CD4-positive, CD25-positive, alpha-beta regulatory T cell (primary cell): ENCODE results near the gene DTNB. TPM values are rescaled to one million over a fixed set of nuclear protein-coding genes. Genes with fewer than 3 reads are reported as not detected.
"Not testable (repeated sequence)": the region's sequence is repeated elsewhere in the genome, so short reads cannot be mapped to it uniquely, and the experiment has no call there.

Experiments
- ATAC-seq, 2 donors: fragments of 150-1000 bp; cut with Tn5 transposase; one replicate each; pipeline ENCODE4 v1.10.0; 2021; ENCODE audit warnings: low read depth in 2 of 2, moderate number of reproducible peaks in 2 of 2, moderate library complexity in 1 of 2
- DNase-seq, 3 donors: peaks; one replicate each; pipeline versions ENCODE4 v3.0.0 to v3.0.0-alpha.2; 2012 to 2022; ENCODE audit warnings: mixed read lengths in 1 of 3
- H3K27ac ChIP-seq: one replicate; pipeline ENCODE4 v1.7.0; 2013; ENCODE audit warnings: mild to moderate bottlenecking, low read length; ENCODE audit not compliant: insufficient read depth, poor library complexity, severe bottlenecking
- H3K27me3 ChIP-seq: one replicate; pipeline ENCODE4 v1.7.0; 2013; ENCODE audit warnings: low read length; ENCODE audit not compliant: control insufficient read depth, insufficient read depth
- H3K36me3 ChIP-seq: one replicate; pipeline ENCODE4 v1.7.0; 2013; ENCODE audit warnings: mild to moderate bottlenecking, low read length, moderate library complexity; ENCODE audit not compliant: control insufficient read depth, insufficient read depth
- H3K4me1 ChIP-seq: 2 replicates; pipeline ENCODE4 v1.7.0; 2013; ENCODE audit warnings: mild to moderate bottlenecking, low read length; ENCODE audit not compliant: insufficient read depth, control insufficient read depth, poor library complexity, severe bottlenecking
- H3K4me3 ChIP-seq: one replicate; pipeline ENCODE4 v1.7.0; 2013; ENCODE audit warnings: low read depth, mild to moderate bottlenecking, low read length, moderate library complexity
- H3K9me3 ChIP-seq, 2 experiments: 1 replicate in 1 of 2; 2 replicates in 1 of 2; pipeline ENCODE4 v1.7.0; 2013; ENCODE audit warnings: low read length in 2 of 2, mild to moderate bottlenecking in 1 of 2, moderate library complexity in 1 of 2; ENCODE audit not compliant: control insufficient read depth in 2 of 2
- H3K27ac Mint-ChIP-seq, 3 donors: one replicate each; pipeline ENCODE4 v1.8.0; 2020 to 2022; ENCODE audit warnings: mild to moderate bottlenecking in 3 of 3, mixed read lengths in 3 of 3, moderate library complexity in 2 of 3
- H3K27me3 Mint-ChIP-seq: one replicate; pipeline ENCODE4 v1.8.0; 2022; ENCODE audit warnings: mild to moderate bottlenecking, mixed read lengths
- H3K36me3 Mint-ChIP-seq: one replicate; pipeline ENCODE4 v1.8.0; 2020; ENCODE audit warnings: mixed read lengths
- H3K4me1 Mint-ChIP-seq, 4 donors: one replicate each; pipeline ENCODE4 v1.8.0; 2020 to 2022; ENCODE audit warnings: mixed read lengths in 4 of 4, mild to moderate bottlenecking in 1 of 4
- H3K4me3 Mint-ChIP-seq, 4 donors: one replicate each; pipeline ENCODE4 v1.8.0; 2020 to 2022; ENCODE audit warnings: mild to moderate bottlenecking in 4 of 4, mixed read lengths in 4 of 4, moderate library complexity in 3 of 4
- H3K9me3 Mint-ChIP-seq, 7 donors: one replicate each; pipeline ENCODE4 v1.8.0; 2020 to 2022; ENCODE audit warnings: mixed read lengths in 7 of 7, mild to moderate bottlenecking in 3 of 7, moderate library complexity in 2 of 7
- polyA plus RNA-seq, 4 donors: library from polyadenylated mRNA; unstranded; fragments of 300-500 nt; fragmentation: Illumina TruSeq; gene quantifications; one replicate each; pipeline ENCODE4 v1.2.3, GENCODE V29; 2021
- total RNA-seq: library from RNA; stranded (reverse); gene quantifications from one replicate; pipeline ENCODE4 v1.2.3, GENCODE V29; 2022

The DTNB gene
- total and polyA plus RNA-seq, 5 donors from 2014 or later: 11.5 to 50.1 (median 15.0) TPM

GRCh38 chr2:25614711-25615110, 58.7 kb downstream of the DTNB start:
- peaks cover 4 to 17% (median 7%) of the 10 kb centered on the region in 4 donors for H3K4me1 Mint-ChIP-seq
- H3K36me3 Mint-ChIP-seq: peaks cover 9% of the 10 kb centered on the region
- no peak overlapping the region for H3K4me3 ChIP-seq
- peak overlapping the region in 2 of 3 donors; percentile 45 to 53 for H3K27ac Mint-ChIP-seq
- no peaks in the 10 kb centered on the region for H3K9me3 ChIP-seq
- H3K27me3 ChIP-seq: no peaks in the 10 kb centered on the region
- H3K4me3 Mint-ChIP-seq: no peak overlapping the region
- H3K9me3 Mint-ChIP-seq: no peaks in the 10 kb centered on the region
- H3K4me1 ChIP-seq: no peaks in the 10 kb centered on the region
- H3K27ac ChIP-seq: no peak overlapping the region
- ATAC-seq (no peak), DNase-seq (no peak)
- peaks cover 2% of the 10 kb centered on the region for H3K36me3 ChIP-seq
- H3K27me3 Mint-ChIP-seq: no peaks in the 10 kb centered on the region

GRCh38 chr2:25608718-25609117, 64.7 kb downstream of the DTNB start:
- H3K27ac ChIP-seq: no peak overlapping the region

GRCh38 chr2:25606892-25607291, 66.5 kb downstream of the DTNB start:
- Mint-ChIP-seq H3K4me1 (peaks cover 6 to 17% (median 10%) of the 10 kb centered on the region in 4 donors), H3K36me3 (no peaks in the 10 kb centered on the region), H3K4me3 (no peak overlapping the region), H3K27ac (no peak overlapping the region), H3K9me3 (no peaks in the 10 kb centered on the region), H3K27me3 (no peaks in the 10 kb centered on the region)
- no peaks in the 10 kb centered on the region for H3K9me3 ChIP-seq
- no peaks in the 10 kb centered on the region for H3K27me3 ChIP-seq
- H3K27ac ChIP-seq: no peak overlapping the region
- H3K4me3 ChIP-seq: no peak overlapping the region
- ATAC-seq (peak in 1 of 2 donors; percentile 48), DNase-seq (peak in 2 of 3 donors; percentile 29 to 66)
- H3K4me1 ChIP-seq: no peaks in the 10 kb centered on the region
- H3K36me3 ChIP-seq: no peaks in the 10 kb centered on the region

More at GRCh38 chr2:25608718-25609117, 64.7 kb downstream of the DTNB start:
- H3K9me3 Mint-ChIP-seq: no peaks in the 10 kb centered on the region
- no peaks in the 10 kb centered on the region for H3K9me3 ChIP-seq
- H3K4me3 Mint-ChIP-seq: no peak overlapping the region
- no peaks in the 10 kb centered on the region for H3K36me3 Mint-ChIP-seq
- H3K27me3 Mint-ChIP-seq: no peaks in the 10 kb centered on the region
- peak overlapping the region in 2 of 3 donors; percentile 2 to 24 for H3K27ac Mint-ChIP-seq
- H3K4me3 ChIP-seq: no peak overlapping the region
- ATAC-seq (no peak), DNase-seq (no peak)
- H3K4me1 ChIP-seq: no peaks in the 10 kb centered on the region
- H3K4me1 Mint-ChIP-seq: peaks cover 2 to 25% (median 8%) of the 10 kb centered on the region in 4 donors
- H3K36me3 ChIP-seq: no peaks in the 10 kb centered on the region
- no peaks in the 10 kb centered on the region for H3K27me3 ChIP-seq

GRCh38 chr2:25602333-25602723, 71.0 kb downstream of the DTNB start:
- H3K4me3 ChIP-seq: no peak overlapping the region
- H3K27me3 Mint-ChIP-seq: no peaks in the 10 kb centered on the region
- peak overlapping the region in 1 of 3 donors; percentile 11 for H3K27ac Mint-ChIP-seq
- peaks cover 13 to 21% (median 14%) of the 10 kb centered on the region in 4 donors for H3K4me1 Mint-ChIP-seq
- no peaks in the 10 kb centered on the region for H3K9me3 ChIP-seq
- H3K36me3 Mint-ChIP-seq: peaks cover 9% of the 10 kb centered on the region
- ATAC-seq (no peak), DNase-seq (no peak)
- no peaks in the 10 kb centered on the region for H3K9me3 Mint-ChIP-seq
- H3K4me3 Mint-ChIP-seq: no peak overlapping the region
- no peaks in the 10 kb centered on the region for H3K36me3 ChIP-seq
- H3K27ac ChIP-seq: no peak overlapping the region
- no peaks in the 10 kb centered on the region for H3K27me3 ChIP-seq
- peaks cover 4% of the 10 kb centered on the region for H3K4me1 ChIP-seq

- Mint-ChIP-seq H3K4me3 (peak overlapping the region in 1 of 4 donors; percentile 33), H3K27ac (peak overlapping the region in 1 of 3 donors; percentile 37), H3K36me3 (peaks cover 10% of the 10 kb centered on the region), H3K4me1 (peaks cover 13 to 23% (median 16%) of the 10 kb centered on the region in 4 donors)
- not testable (repeated sequence) for H3K9me3 Mint-ChIP-seq, H3K27me3 Mint-ChIP-seq, DNase-seq, H3K4me1 ChIP-seq, ATAC-seq, H3K4me3 ChIP-seq, H3K27ac ChIP-seq, H3K27me3 ChIP-seq, H3K9me3 ChIP-seq, H3K36me3 ChIP-seq
Measured at GRCh38 chr2:25601711-25602332, 71.6 kb downstream of the DTNB start.

- Mint-ChIP-seq H3K4me1 (peaks cover 13 to 23% (median 16%) of the 10 kb centered on the region in 4 donors), H3K36me3 (peaks cover 16% of the 10 kb centered on the region), H3K27me3 (no peaks in the 10 kb centered on the region), H3K27ac (no peak overlapping the region), H3K9me3 (no peaks in the 10 kb centered on the region), H3K4me3 (no peak overlapping the region)
- Histone ChIP-seq H3K9me3 (no peaks in the 10 kb centered on the region), H3K4me1 (peaks cover 4% of the 10 kb centered on the region), H3K4me3 (no peak overlapping the region), H3K27me3 (no peaks in the 10 kb centered on the region), H3K36me3 (peaks cover 3% of the 10 kb centered on the region), H3K27ac (no peak overlapping the region)
- ATAC-seq: no peak
- no peak for DNase-seq
Measured at GRCh38 chr2:25598911-25599310, 74.5 kb downstream of the DTNB start.

- Histone ChIP-seq H3K9me3 (no peaks in the 10 kb centered on the region), H3K4me1 (peaks cover 5% of the 10 kb centered on the region), H3K27ac (no peak overlapping the region), H3K4me3 (no peak overlapping the region), H3K27me3 (no peaks in the 10 kb centered on the region), H3K36me3 (peaks cover 3% of the 10 kb centered on the region)
- Mint-ChIP-seq H3K27ac (peak overlapping the region in 1 of 3 donors; percentile 98), H3K27me3 (no peaks in the 10 kb centered on the region), H3K4me3 (no peak overlapping the region), H3K4me1 (peaks cover 15 to 21% (median 19%) of the 10 kb centered on the region in 4 donors), H3K9me3 (no peaks in the 10 kb centered on the region), H3K36me3 (peaks cover 19% of the 10 kb centered on the region)
- no peak for ATAC-seq
- DNase-seq: no peak
Measured at GRCh38 chr2:25598332-25598731, 75.0 kb downstream of the DTNB start.

- H3K4me1 Mint-ChIP-seq: peaks cover 15 to 26% (median 23%) of the 10 kb centered on the region in 4 donors
- Histone ChIP-seq H3K9me3 (no peaks in the 10 kb centered on the region), H3K4me3 (no peak overlapping the region), H3K27me3 (no peaks in the 10 kb centered on the region), H3K4me1 (peaks cover 7% of the 10 kb centered on the region), H3K36me3 (peaks cover 3% of the 10 kb centered on the region), H3K27ac (no peak overlapping the region)
- H3K27me3 Mint-ChIP-seq: no peaks in the 10 kb centered on the region
- no peak for ATAC-seq
- H3K9me3 Mint-ChIP-seq: no peaks in the 10 kb centered on the region
- peak in 1 of 3 donors; percentile 28 for DNase-seq
- H3K36me3 Mint-ChIP-seq: peaks cover 19% of the 10 kb centered on the region
- H3K4me3 Mint-ChIP-seq: no peak overlapping the region
- H3K27ac Mint-ChIP-seq: no peak overlapping the region
Measured at GRCh38 chr2:25597881-25598280, 75.5 kb downstream of the DTNB start.
